BLaER1 treated with 17β-estradiol and CSF1 and Interleukin-3, amounts not matched to agents 10 nM and 100 nM (cell line): ENCODE results near the gene OGDH.
"Not testable (repeated sequence)": the region's sequence is repeated elsewhere in the genome, so short reads cannot be mapped to it uniquely, and the experiment has no call there.

ENCODE experiments used
- H3K27ac ChIP-seq, 11 experiments: shearing (Covaris generic); formaldehyde crosslinking; 2 replicates each; pipeline ENCODE4 v1.8.1; 2022
- H3K27me3 ChIP-seq, 11 experiments: shearing (Covaris generic); formaldehyde crosslinking; 2 replicates each; pipeline ENCODE4 v1.8.1; 2022
- H3K36me3 ChIP-seq, 11 experiments: shearing (Covaris generic); formaldehyde crosslinking; 2 replicates each; pipeline ENCODE4 v1.8.1; 2022
- H3K4me1 ChIP-seq, 10 experiments: shearing (Covaris generic); formaldehyde crosslinking; 2 replicates each; pipeline ENCODE4 v1.8.1; 2022
- H3K4me2 ChIP-seq, 11 experiments: shearing (Covaris generic); formaldehyde crosslinking; 2 replicates each; pipeline ENCODE4 v1.8.1; 2022
- H3K4me3 ChIP-seq, 10 experiments: shearing (Covaris generic); formaldehyde crosslinking; 2 replicates each; pipeline ENCODE4 v1.8.1; 2022
- H3K9ac ChIP-seq, 11 experiments: shearing (Covaris generic); formaldehyde crosslinking; 2 replicates each; pipeline ENCODE4 v1.8.1; 2022
- H3K9me3 ChIP-seq, 11 experiments: shearing (Covaris generic); formaldehyde crosslinking; replicated peaks in 1 of 11; 2 replicates each; pipeline ENCODE4 v1.8.1; 2022
- H4K20me1 ChIP-seq, 11 experiments: shearing (Covaris generic); formaldehyde crosslinking; 2 replicates each; pipeline ENCODE4 v1.8.1; 2022
- Cebpa-rat ChIP-seq, 11 experiments: shearing (Covaris generic); IDR thresholded peaks; 2 replicates each; pipeline ENCODE4 v1.8.1; 2022

OGDH gene

DNA sequence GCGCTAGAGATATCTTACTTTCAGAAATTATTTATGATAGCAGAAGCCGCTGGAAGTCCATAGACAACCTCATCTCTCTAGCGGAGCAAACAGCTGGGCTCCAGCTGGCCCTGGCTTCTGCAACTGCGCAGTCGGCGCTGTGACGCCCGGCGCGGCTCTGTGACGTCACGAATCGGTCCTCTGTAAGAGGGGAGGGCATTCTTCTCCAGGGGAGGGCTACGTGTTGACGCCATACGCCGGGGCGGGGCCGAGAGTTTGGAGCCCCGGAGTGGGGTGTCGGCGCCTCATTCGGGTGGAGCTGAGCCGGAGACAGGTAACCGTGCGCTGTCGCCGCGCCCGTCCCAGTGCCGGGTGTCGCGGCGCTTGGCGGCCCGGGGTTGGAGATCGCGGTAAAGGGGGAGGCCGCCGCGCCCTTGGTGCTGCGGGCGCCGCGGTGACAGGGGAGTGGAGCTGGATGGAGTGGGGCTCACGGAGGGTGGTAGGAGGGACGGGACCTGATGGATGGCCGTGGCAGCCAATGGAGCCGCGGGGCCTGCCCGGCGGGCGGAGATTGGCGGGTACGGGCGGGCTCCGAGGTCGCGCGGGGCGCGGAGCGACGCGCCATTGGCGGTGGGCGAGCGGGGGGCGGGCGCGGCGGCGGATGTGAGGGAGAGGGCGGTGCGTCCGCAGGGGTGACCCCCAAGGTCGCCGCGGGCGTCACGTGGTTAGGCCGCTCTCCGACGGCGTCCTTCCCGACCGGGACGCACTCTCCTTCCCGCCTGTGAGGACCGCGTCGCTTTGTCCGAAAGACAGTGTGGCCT lies at the start of gene OGDH:
TSS of gene OGDH (plus strand) at position 287 of the 800 bp plus-strand sequence. CDS start 17,717 bp downstream, outside the sequence.
- Histone ChIP-seq H3K27me3 (no peaks in the 10 kb centered on the region), H3K36me3 (peaks cover 0 to 8% (median 0%) of the 10 kb centered on the region in 11 experiments; a peak in 1 of 22 replicates), H3K4me1 (peaks cover 40 to 60% (median 49%) of the 10 kb centered on the region in 10 experiments), H3K9ac (peak within 1 kb of the TSS; percentile 80 to 91 (median 87)), H3K9me3 (no peaks in the 10 kb centered on the region), H3K4me3 (peak within 1 kb of the TSS; percentile 69 to 83 (median 78)), H3K27ac (peak within 1 kb of the TSS; percentile 76 to 94 (median 83)), H4K20me1 (peaks cover 6 to 39% (median 22%) of the 10 kb centered on the region in 11 experiments; a peak in 17 of 22 replicates), H3K4me2 (peak within 1 kb of the TSS; percentile 82 to 98 (median 94))
- TF ChIP-seq Cebpa-rat (IDR thresholded peaks at IDR 0.05): no peak; a peak in 1 of 22 replicates

DNA sequence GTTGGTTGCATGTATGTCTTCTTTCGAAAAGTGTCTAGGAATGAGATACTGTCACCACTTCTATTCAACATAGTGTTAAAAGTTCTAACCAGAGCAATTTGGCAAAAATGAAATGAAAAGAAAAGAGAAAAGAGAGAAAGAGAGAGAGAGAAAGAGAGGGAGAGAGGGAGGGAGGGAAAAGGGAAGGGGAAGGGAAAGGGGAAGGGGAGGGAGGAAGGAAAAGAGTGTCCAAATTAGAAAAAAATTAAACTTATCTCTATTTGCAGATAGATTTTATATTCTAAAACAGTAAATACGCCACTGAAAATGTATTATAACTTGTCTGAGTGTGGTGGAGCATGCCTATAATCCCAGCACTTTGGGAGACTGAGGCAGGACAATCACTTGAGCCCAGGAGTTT lies 48.9 kb upstream of the OGDH start:
- TF ChIP-seq Cebpa-rat (IDR thresholded peaks at IDR 0.05): no peak
- Histone ChIP-seq H3K4me2 (no peak overlapping the region), H3K27ac (no peak overlapping the region), H3K9me3 (no peaks in the 10 kb centered on the region), H3K4me3 (no peak overlapping the region), H3K4me1 (peaks cover 0 to 7% (median 0%) of the 10 kb centered on the region in 10 experiments; a peak in 3 of 20 replicates), H3K36me3 (no peaks in the 10 kb centered on the region), H4K20me1 (peaks cover 0 to 22% (median 9%) of the 10 kb centered on the region in 11 experiments; a peak in 9 of 22 replicates), H3K27me3 (no peaks in the 10 kb centered on the region), H3K9ac (no peak overlapping the region)

DNA sequence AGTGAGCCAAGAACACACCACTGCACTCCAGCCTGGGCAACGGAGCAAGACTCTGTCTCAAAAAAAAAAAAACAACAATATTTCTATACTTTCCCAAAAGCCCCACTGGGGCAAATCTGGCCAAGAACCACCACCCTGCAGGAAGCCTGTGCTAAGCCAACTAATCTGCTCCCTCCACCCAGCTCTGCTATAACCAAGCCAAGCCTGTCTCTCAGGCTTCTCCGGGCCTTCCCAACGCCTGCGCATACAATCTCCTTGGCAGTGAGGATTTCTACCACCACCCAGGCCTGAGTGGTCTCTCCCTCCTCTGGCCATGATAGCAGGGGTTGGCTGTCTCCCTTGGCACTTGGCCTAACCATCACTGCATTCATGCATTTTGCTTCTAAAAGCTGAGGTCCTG lies 46.9 kb upstream of the OGDH start:
- no peak overlapping the region for H3K4me3 ChIP-seq
- no peaks in the 10 kb centered on the region for H3K27me3 ChIP-seq
- H3K4me1 ChIP-seq: peaks cover 0 to 7% (median 0%) of the 10 kb centered on the region in 10 experiments; a peak in 3 of 20 replicates
- no peaks in the 10 kb centered on the region for H3K9me3 ChIP-seq
- peaks cover 8 to 16% (median 15%) of the 10 kb centered on the region in 11 experiments for H3K36me3 ChIP-seq
- H4K20me1 ChIP-seq: peaks cover 0 to 39% (median 24%) of the 10 kb centered on the region in 11 experiments; a peak in 18 of 22 replicates
- H3K4me2 ChIP-seq: no peak overlapping the region
- H3K27ac ChIP-seq: no peak overlapping the region
- no peak for TF ChIP-seq Cebpa-rat (IDR thresholded peaks at IDR 0.05)
- no peak overlapping the region for H3K9ac ChIP-seq

DNA sequence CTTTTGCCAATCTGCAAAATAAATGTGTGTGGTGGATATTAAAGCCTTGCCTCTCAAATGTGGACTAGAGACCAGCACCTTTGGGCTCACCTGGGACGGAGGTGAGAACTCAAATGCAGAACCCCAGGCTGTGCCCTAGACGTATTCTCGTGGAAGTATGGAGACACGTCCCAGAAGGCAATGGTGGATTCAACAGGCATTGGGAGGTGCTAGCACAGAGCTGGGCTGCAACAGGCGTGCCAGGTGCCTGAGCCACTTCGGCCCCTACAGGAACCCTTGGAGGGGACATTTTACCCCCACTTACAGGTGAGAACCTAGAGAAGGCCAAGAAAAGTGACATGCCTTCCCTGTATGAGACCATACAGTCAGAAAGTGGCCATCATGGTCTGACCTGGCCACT lies 44.9 kb upstream of the OGDH start:
- Histone ChIP-seq H3K4me2 (no peak overlapping the region), H3K4me3 (no peak overlapping the region)
- no peak for TF ChIP-seq Cebpa-rat (IDR thresholded peaks at IDR 0.05)

DNA sequence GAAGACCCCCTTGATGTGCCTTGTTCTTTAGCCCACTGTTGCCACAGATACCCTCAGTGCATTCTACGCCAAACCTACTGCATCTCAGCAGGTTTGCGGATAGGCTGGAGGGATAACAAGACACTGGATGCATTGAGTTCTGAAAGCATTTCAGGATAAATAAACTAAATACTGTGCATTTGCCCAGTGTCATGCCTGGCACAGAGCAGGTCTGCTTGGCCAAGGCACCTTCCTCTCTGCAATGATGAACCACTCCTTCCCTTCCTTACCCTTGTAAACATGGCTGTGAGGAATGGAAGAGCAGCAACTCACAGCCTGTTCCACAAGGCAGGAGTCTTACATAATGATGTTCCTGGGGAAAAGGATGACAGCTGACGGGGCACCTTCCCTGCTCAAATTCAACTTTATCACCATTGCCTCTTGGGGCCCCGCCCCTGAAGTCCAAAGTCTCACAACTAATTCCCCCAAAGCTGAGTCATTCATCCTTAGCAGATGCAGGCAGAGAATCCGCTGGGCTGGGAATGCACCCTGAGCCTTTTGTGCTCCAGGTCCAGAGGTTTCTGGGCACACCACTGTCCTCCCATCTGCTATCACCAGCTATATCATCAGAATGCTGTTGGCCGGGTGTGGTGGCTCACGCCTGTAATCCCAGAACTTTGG lies 44.3 kb upstream of the OGDH start:
- H3K9ac ChIP-seq: no peak overlapping the region
- H3K4me2 ChIP-seq: no peak overlapping the region
- no peak for TF ChIP-seq Cebpa-rat (IDR thresholded peaks at IDR 0.05)

More for the DNA sequence above, 44.9 kb upstream of the OGDH start:
- Histone ChIP-seq H3K4me1 (peaks cover 0 to 6% (median 0%) of the 10 kb centered on the region in 10 experiments; a peak in 3 of 20 replicates), H3K9ac (no peak overlapping the region), H4K20me1 (peaks cover 9 to 59% (median 44%) of the 10 kb centered on the region in 11 experiments; a peak in 21 of 22 replicates), H3K36me3 (peaks cover 26 to 34% (median 33%) of the 10 kb centered on the region in 11 experiments), H3K9me3 (no peaks in the 10 kb centered on the region), H3K27me3 (no peaks in the 10 kb centered on the region), H3K27ac (no peak overlapping the region)

DNA sequence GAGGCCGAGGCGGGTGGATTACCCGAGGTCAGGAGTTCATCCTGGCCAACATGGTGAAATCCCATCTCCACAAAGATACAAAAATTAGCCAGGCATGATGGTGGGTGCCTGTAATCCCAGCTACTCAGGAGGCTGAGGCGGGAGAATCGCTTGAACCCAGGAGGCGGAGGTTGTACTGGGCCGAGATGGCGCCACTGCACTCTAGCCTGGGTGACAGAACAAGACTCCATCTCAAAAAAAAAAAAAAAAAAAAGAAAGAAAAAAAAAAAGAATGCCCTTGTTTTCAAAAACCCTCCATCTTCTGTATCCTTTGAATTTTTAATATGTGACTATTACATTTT lies 43.8 kb upstream of the OGDH start:
- Histone ChIP-seq H3K36me3 (peaks cover 36 to 45% (median 44%) of the 10 kb centered on the region in 11 experiments), H4K20me1 (peaks cover 9 to 70% (median 55%) of the 10 kb centered on the region in 11 experiments; a peak in 21 of 22 replicates)
- H3K4me3 ChIP-seq, H3K4me2 ChIP-seq, H3K9ac ChIP-seq, H3K27ac ChIP-seq, H3K9me3 ChIP-seq, H3K27me3 ChIP-seq, H3K4me1 ChIP-seq: not testable (repeated sequence)

More for the DNA sequence above, 44.3 kb upstream of the OGDH start:
- no peaks in the 10 kb centered on the region for H3K27me3 ChIP-seq
- H3K4me3 ChIP-seq: no peak overlapping the region
- no peak overlapping the region for H3K27ac ChIP-seq
- no peaks in the 10 kb centered on the region for H3K9me3 ChIP-seq
- peaks cover 31 to 40% (median 39%) of the 10 kb centered on the region in 11 experiments for H3K36me3 ChIP-seq
- H3K4me1 ChIP-seq: peaks cover 0 to 5% (median 0%) of the 10 kb centered on the region in 10 experiments; a peak in 3 of 20 replicates
- H4K20me1 ChIP-seq: peaks cover 9 to 65% (median 50%) of the 10 kb centered on the region in 11 experiments; a peak in 21 of 22 replicates

DNA sequence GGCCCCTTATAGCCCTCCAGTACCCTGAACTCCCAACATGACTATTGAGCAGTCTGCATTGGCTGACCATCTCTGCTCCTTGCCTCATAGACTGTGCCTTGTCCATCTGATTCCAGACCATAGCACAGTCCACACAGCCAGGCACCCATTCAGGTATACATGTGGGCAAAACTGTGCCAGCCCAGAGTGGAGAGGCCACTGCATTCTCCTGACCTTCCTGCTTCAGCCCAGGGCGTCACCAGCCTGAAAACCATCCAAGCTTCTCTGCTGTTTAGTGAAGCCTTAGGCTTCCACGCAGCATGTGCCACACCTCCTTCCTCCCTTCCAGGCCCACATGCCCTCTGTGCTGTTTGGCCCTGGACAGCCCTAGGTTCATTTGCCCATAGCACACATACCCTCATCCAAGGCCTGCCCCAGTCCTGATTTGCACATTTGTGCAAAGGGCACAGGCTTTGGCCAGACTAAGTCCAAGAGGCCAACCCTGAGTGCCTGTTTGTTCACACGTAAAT lies 43.2 kb upstream of the OGDH start:
- no peak for TF ChIP-seq Cebpa-rat (IDR thresholded peaks at IDR 0.05)
- Histone ChIP-seq H3K4me1 (peaks cover 0 to 5% (median 0%) of the 10 kb centered on the region in 10 experiments; a peak in 1 of 20 replicates), H3K9me3 (no peaks in the 10 kb centered on the region), H3K4me2 (no peak overlapping the region), H3K36me3 (peaks cover 43 to 52% (median 51%) of the 10 kb centered on the region in 11 experiments), H3K9ac (peak overlapping the region in 1 of 11 experiments; percentile 29; a peak in 1 of 22 replicates), H3K27ac (no peak overlapping the region), H3K27me3 (no peaks in the 10 kb centered on the region), H4K20me1 (peaks cover 9 to 77% (median 61%) of the 10 kb centered on the region in 11 experiments; a peak in 21 of 22 replicates), H3K4me3 (no peak overlapping the region)

DNA sequence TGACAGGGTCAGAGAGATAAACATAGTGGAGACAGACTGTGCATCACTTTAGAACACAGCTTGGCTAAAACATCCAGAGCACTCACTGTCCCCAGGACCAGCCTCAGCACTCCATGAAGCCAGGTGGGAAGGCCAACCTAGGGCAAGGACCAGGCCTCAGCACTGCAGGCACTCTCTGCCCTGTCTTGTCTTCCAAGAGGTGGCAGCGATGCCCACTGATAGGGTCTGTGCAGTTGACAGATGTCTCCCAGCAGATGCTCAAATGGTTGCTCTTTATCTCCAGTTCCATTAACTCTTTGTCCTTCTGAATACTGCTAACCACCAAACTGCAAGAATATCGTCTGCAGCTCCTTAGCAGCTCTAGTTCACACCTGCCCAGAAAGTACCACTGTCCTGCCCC lies 41.8 kb upstream of the OGDH start:
- H3K4me1 ChIP-seq: peaks cover 0 to 5% (median 0%) of the 10 kb centered on the region in 10 experiments; a peak in 1 of 20 replicates
- H3K9me3 ChIP-seq: no peaks in the 10 kb centered on the region
- no peaks in the 10 kb centered on the region for H3K27me3 ChIP-seq
- no peak overlapping the region for H3K4me2 ChIP-seq
- H4K20me1 ChIP-seq: peaks cover 9 to 90% (median 75%) of the 10 kb centered on the region in 11 experiments; a peak in 21 of 22 replicates
- no peak for TF ChIP-seq Cebpa-rat (IDR thresholded peaks at IDR 0.05)
- no peak overlapping the region for H3K9ac ChIP-seq
- peaks cover 56 to 66% (median 64%) of the 10 kb centered on the region in 11 experiments for H3K36me3 ChIP-seq
- H3K4me3 ChIP-seq: no peak overlapping the region
- H3K27ac ChIP-seq: no peak overlapping the region
